ENCODE results near the gene TTC23L. TPM values are rescaled to one million over a fixed set of nuclear protein-coding genes. Genes with fewer than 3 reads are reported as not detected.

TTC23L gene
- total and polyA plus RNA-seq, 5 donors from 2014 or later: not detected

GRCh38 chr5:34881246-34881645, 42.3 kb downstream of the TTC23L start:
- H3K4me3 Mint-ChIP-seq: no peak overlapping the region
- no peaks in the 10 kb centered on the region for H3K4me1 Mint-ChIP-seq
- Histone ChIP-seq H3K36me3 (ENCODE audit: control insufficient read depth, insufficient read depth, low read length) (no peaks in the 10 kb centered on the region), H3K27ac (ENCODE audit: insufficient read depth, low read length, poor library complexity, severe bottlenecking) (no peak overlapping the region), H3K9me3 (ENCODE audit: control insufficient read depth in 2 of 2, low read length in 2 of 2) (peaks cover 0 to 2% of the 10 kb centered on the region in 2 experiments), H3K4me3 (ENCODE audit: low read depth, low read length) (no peak overlapping the region), H3K27me3 (ENCODE audit: control insufficient read depth, insufficient read depth, low read length) (peaks cover 6% of the 10 kb centered on the region), H3K4me1 (ENCODE audit: control insufficient read depth, insufficient read depth, low read length, poor library complexity, severe bottlenecking) (no peaks in the 10 kb centered on the region)
- no peaks in the 10 kb centered on the region for H3K36me3 Mint-ChIP-seq
- H3K27ac Mint-ChIP-seq: no peak overlapping the region
- H3K9me3 Mint-ChIP-seq: peaks cover 0 to 12% (median 4%) of the 10 kb centered on the region in 7 donors
- H3K27me3 Mint-ChIP-seq: peaks cover 20% of the 10 kb centered on the region
- ATAC-seq (ENCODE audit: low read depth in 2 of 2) (no peak), DNase-seq (no peak)

GRCh38 chr5:34886392-34887119, 47.6 kb downstream of the TTC23L start:
- H3K4me1 ChIP-seq (ENCODE audit: control insufficient read depth, insufficient read depth, low read length, poor library complexity, severe bottlenecking): no peaks in the 10 kb centered on the region
- Mint-ChIP-seq H3K4me3 (no peak overlapping the region), H3K27me3 (peaks cover 20% of the 10 kb centered on the region), H3K36me3 (no peaks in the 10 kb centered on the region), H3K27ac (no peak overlapping the region), H3K9me3 (peaks cover 0 to 6% (median 0%) of the 10 kb centered on the region in 7 donors), H3K4me1 (no peaks in the 10 kb centered on the region)
- DNase-seq: no peak
- H3K4me3 ChIP-seq (ENCODE audit: low read depth, low read length): no peak overlapping the region
- H3K27ac ChIP-seq (ENCODE audit: insufficient read depth, low read length, poor library complexity, severe bottlenecking): no peak overlapping the region
- H3K27me3 ChIP-seq (ENCODE audit: control insufficient read depth, insufficient read depth, low read length): peaks cover 2% of the 10 kb centered on the region
- H3K36me3 ChIP-seq (ENCODE audit: control insufficient read depth, insufficient read depth, low read length): no peaks in the 10 kb centered on the region
- ATAC-seq (ENCODE audit: low read depth in 2 of 2): no peak
- no peaks in the 10 kb centered on the region for H3K9me3 ChIP-seq (ENCODE audit: control insufficient read depth in 2 of 2, low read length in 2 of 2)

- Mint-ChIP-seq H3K27ac (no peak overlapping the region), H3K4me3 (no peak overlapping the region), H3K27me3 (peaks cover 6% of the 10 kb centered on the region)
Measured at GRCh38 chr5:34889394-34889793, 50.4 kb downstream of the TTC23L start.

GRCh38 chr5:34891981-34892380, 53.0 kb downstream of the TTC23L start:
- no peak overlapping the region for H3K4me3 ChIP-seq (ENCODE audit: low read depth, low read length)
- DNase-seq (no peak), ATAC-seq (ENCODE audit: low read depth in 2 of 2) (no peak)
- H3K36me3 ChIP-seq (ENCODE audit: control insufficient read depth, insufficient read depth, low read length): no peaks in the 10 kb centered on the region
- no peaks in the 10 kb centered on the region for H3K27me3 ChIP-seq (ENCODE audit: control insufficient read depth, insufficient read depth, low read length)
- Mint-ChIP-seq H3K4me3 (no peak overlapping the region), H3K9me3 (no peaks in the 10 kb centered on the region), H3K36me3 (peaks cover 10% of the 10 kb centered on the region), H3K27ac (no peak overlapping the region), H3K4me1 (no peaks in the 10 kb centered on the region), H3K27me3 (peaks cover 5% of the 10 kb centered on the region)
- H3K27ac ChIP-seq (ENCODE audit: insufficient read depth, low read length, poor library complexity, severe bottlenecking): no peak overlapping the region
- H3K4me1 ChIP-seq (ENCODE audit: control insufficient read depth, insufficient read depth, low read length, poor library complexity, severe bottlenecking): no peaks in the 10 kb centered on the region
- no peaks in the 10 kb centered on the region for H3K9me3 ChIP-seq (ENCODE audit: control insufficient read depth in 2 of 2, low read length in 2 of 2)

More at GRCh38 chr5:34889394-34889793, 50.4 kb downstream of the TTC23L start:
- no peak for ATAC-seq (ENCODE audit: low read depth in 2 of 2)
- Histone ChIP-seq H3K36me3 (ENCODE audit: control insufficient read depth, insufficient read depth, low read length) (no peaks in the 10 kb centered on the region), H3K4me1 (ENCODE audit: control insufficient read depth, insufficient read depth, low read length, poor library complexity, severe bottlenecking) (no peaks in the 10 kb centered on the region), H3K27me3 (ENCODE audit: control insufficient read depth, insufficient read depth, low read length) (peaks cover under 1% of the 10 kb centered on the region), H3K9me3 (ENCODE audit: control insufficient read depth in 2 of 2, low read length in 2 of 2) (no peaks in the 10 kb centered on the region), H3K4me3 (ENCODE audit: low read depth, low read length) (no peak overlapping the region), H3K27ac (ENCODE audit: insufficient read depth, low read length, poor library complexity, severe bottlenecking) (no peak overlapping the region)
- Mint-ChIP-seq H3K4me1 (no peaks in the 10 kb centered on the region), H3K36me3 (no peaks in the 10 kb centered on the region), H3K9me3 (no peaks in the 10 kb centered on the region)
- DNase-seq: no peak

GRCh38 chr5:34892414-34892813, 53.5 kb downstream of the TTC23L start:
- no peaks in the 10 kb centered on the region for H3K9me3 Mint-ChIP-seq
- Histone ChIP-seq H3K36me3 (ENCODE audit: control insufficient read depth, insufficient read depth, low read length) (no peaks in the 10 kb centered on the region), H3K9me3 (ENCODE audit: control insufficient read depth in 2 of 2, low read length in 2 of 2) (no peaks in the 10 kb centered on the region), H3K27me3 (ENCODE audit: control insufficient read depth, insufficient read depth, low read length) (no peaks in the 10 kb centered on the region), H3K4me1 (ENCODE audit: control insufficient read depth, insufficient read depth, low read length, poor library complexity, severe bottlenecking) (no peaks in the 10 kb centered on the region), H3K27ac (ENCODE audit: insufficient read depth, low read length, poor library complexity, severe bottlenecking) (no peak overlapping the region), H3K4me3 (ENCODE audit: low read depth, low read length) (no peak overlapping the region)
- peaks cover under 1% of the 10 kb centered on the region for H3K27me3 Mint-ChIP-seq
- peaks cover 10% of the 10 kb centered on the region for H3K36me3 Mint-ChIP-seq
- no peaks in the 10 kb centered on the region for H3K4me1 Mint-ChIP-seq
- no peak for DNase-seq
- H3K27ac Mint-ChIP-seq: peak overlapping the region in 2 of 3 donors; percentile 20 to 65
- ATAC-seq (ENCODE audit: low read depth in 2 of 2): no peak
- no peak overlapping the region for H3K4me3 Mint-ChIP-seq

- no peak for DNase-seq
- Mint-ChIP-seq H3K36me3 (peaks cover 14% of the 10 kb centered on the region), H3K27me3 (no peaks in the 10 kb centered on the region), H3K4me3 (no peak overlapping the region), H3K9me3 (no peaks in the 10 kb centered on the region), H3K27ac (no peak overlapping the region), H3K4me1 (no peaks in the 10 kb centered on the region)
- Histone ChIP-seq H3K27me3 (ENCODE audit: control insufficient read depth, insufficient read depth, low read length) (no peaks in the 10 kb centered on the region), H3K36me3 (ENCODE audit: control insufficient read depth, insufficient read depth, low read length) (no peaks in the 10 kb centered on the region), H3K4me1 (ENCODE audit: control insufficient read depth, insufficient read depth, low read length, poor library complexity, severe bottlenecking) (no peaks in the 10 kb centered on the region), H3K27ac (ENCODE audit: insufficient read depth, low read length, poor library complexity, severe bottlenecking) (no peak overlapping the region), H3K9me3 (ENCODE audit: control insufficient read depth in 2 of 2, low read length in 2 of 2) (no peaks in the 10 kb centered on the region), H3K4me3 (ENCODE audit: low read depth, low read length) (no peak overlapping the region)
- no peak for ATAC-seq (ENCODE audit: low read depth in 2 of 2)
Measured at GRCh38 chr5:34894716-34895115, 55.8 kb downstream of the TTC23L start.

- H3K4me3 Mint-ChIP-seq: no peak overlapping the region
- H3K4me3 ChIP-seq (ENCODE audit: low read depth, low read length): no peak overlapping the region
- peaks cover 14% of the 10 kb centered on the region for H3K36me3 Mint-ChIP-seq
- no peaks in the 10 kb centered on the region for H3K4me1 ChIP-seq (ENCODE audit: control insufficient read depth, insufficient read depth, low read length, poor library complexity, severe bottlenecking)
- no peaks in the 10 kb centered on the region for H3K27me3 ChIP-seq (ENCODE audit: control insufficient read depth, insufficient read depth, low read length)
- H3K27me3 Mint-ChIP-seq: no peaks in the 10 kb centered on the region
- peak overlapping the region in 1 of 3 donors; percentile 2 for H3K27ac Mint-ChIP-seq
- H3K4me1 Mint-ChIP-seq: no peaks in the 10 kb centered on the region
- no peak for DNase-seq
- no peak overlapping the region for H3K27ac ChIP-seq (ENCODE audit: insufficient read depth, low read length, poor library complexity, severe bottlenecking)
- no peaks in the 10 kb centered on the region for H3K9me3 Mint-ChIP-seq
- no peak for ATAC-seq (ENCODE audit: low read depth in 2 of 2)
- H3K9me3 ChIP-seq (ENCODE audit: control insufficient read depth in 2 of 2, low read length in 2 of 2): no peaks in the 10 kb centered on the region
- no peaks in the 10 kb centered on the region for H3K36me3 ChIP-seq (ENCODE audit: control insufficient read depth, insufficient read depth, low read length)
Measured at GRCh38 chr5:34895641-34896419, 56.9 kb downstream of the TTC23L start.
